Bronchial epithelial cell (primary cell): ENCODE data around the gene SAMD9. TPM values are rescaled to one million over a fixed set of nuclear protein-coding genes. Genes with fewer than 3 reads are reported as not detected.

Experiments
- DNase-seq: peaks from one replicate; pipeline ENCODE4 v3.0.0-alpha.2; 2010; ENCODE audit warnings: low read depth
- FAIRE-seq: peaks from 2 replicates; lab custom pipeline; 2011; peaks lifted over from hg19 to GRCh38; lab: Jason Lieb, UNC
- H3K27me3 ChIP-seq: 2 replicates; pipeline ENCODE4 v1.5.1; 2011; ENCODE audit warnings: low read length; ENCODE audit not compliant: control insufficient read depth, insufficient read depth
- H3K36me3 ChIP-seq: 2 replicates; pipeline ENCODE4 v1.5.1; 2011; ENCODE audit warnings: low read length; ENCODE audit not compliant: control insufficient read depth, insufficient read depth
- H3K4me3 ChIP-seq: 2 replicates; pipeline ENCODE4 v1.5.1; 2011; ENCODE audit warnings: mild to moderate bottlenecking, low read depth, low read length, control low read depth
- CTCF ChIP-seq: IDR thresholded peaks from 2 replicates; pipeline ENCODE4 v1.5.1; 2011; ENCODE audit warnings: mild to moderate bottlenecking, moderate library complexity, low read length, control low read depth, inconsistent platforms; ENCODE audit not compliant: insufficient read depth, severe bottlenecking
- total RNA-seq: library from RNA; depleted of rRNA; stranded (reverse); fragments of >200 nt; gene quantifications from 2 replicates; pipeline ENCODE4 v1.2.1, GENCODE V29; 2014

SAMD9 gene
- total RNA-seq, 1 donor from 2014 or later: 5.5 TPM

DNA sequence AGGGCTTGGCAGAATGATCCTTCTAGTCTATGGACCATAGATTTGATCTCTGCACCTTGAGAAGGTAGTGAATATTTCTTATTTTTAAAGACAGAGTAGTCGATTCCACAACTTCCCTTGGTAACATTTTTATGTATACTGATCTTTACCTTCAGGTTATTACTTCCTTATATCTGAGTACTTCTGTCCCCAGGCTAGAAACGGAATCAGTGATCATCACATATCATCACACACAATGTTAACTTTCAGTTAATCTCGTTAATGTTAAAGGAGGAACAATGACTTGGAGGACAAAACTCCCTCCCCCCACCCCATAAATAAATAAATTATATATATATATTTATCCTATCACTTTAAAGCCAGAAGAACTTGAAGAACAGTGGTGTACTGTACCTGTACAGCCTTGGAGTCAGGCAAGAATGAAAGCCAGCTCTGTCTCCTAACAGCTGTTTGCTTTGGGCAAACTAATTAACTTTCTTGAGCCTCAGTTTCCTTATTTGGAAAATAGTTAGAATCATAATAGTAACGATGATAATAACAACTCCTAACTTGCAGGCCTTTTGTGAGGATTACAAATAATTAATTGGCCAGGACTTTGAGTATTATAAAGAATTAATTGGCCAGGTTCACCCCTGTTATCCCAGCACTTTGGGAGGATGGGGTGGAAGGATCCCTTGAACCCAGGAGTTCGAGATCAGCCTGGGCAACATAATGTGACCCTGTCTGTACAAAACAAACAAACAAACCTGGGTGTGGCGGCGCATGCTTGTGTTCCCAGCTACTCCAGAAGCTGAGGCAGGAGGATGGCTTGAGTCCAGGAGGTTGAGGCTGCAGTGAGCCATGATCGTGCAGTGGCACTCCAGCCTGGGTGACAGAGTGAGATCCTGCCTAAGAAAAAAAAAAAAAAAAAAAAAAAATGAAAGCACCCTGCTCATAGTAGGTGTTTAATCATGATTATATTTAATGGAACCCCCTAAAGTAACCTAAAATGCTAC lies 63.5 kb downstream of the SAMD9 start:
- H3K27me3 ChIP-seq: no peaks in the 10 kb centered on the region
- no peak for DNase-seq
- no peaks in the 10 kb centered on the region for H3K36me3 ChIP-seq
- FAIRE-seq: no peak
- TF ChIP-seq CTCF: no peak
- H3K4me3 ChIP-seq: no peak overlapping the region

- no peak for TF ChIP-seq CTCF
- Histone ChIP-seq H3K27me3 (no peaks in the 10 kb centered on the region), H3K4me3 (no peak overlapping the region), H3K36me3 (no peaks in the 10 kb centered on the region)
- FAIRE-seq (no peak), DNase-seq (no peak)
These were observed 64.4 kb downstream of the SAMD9 start for GRCh38 chr7:93053209-93053948.

DNA sequence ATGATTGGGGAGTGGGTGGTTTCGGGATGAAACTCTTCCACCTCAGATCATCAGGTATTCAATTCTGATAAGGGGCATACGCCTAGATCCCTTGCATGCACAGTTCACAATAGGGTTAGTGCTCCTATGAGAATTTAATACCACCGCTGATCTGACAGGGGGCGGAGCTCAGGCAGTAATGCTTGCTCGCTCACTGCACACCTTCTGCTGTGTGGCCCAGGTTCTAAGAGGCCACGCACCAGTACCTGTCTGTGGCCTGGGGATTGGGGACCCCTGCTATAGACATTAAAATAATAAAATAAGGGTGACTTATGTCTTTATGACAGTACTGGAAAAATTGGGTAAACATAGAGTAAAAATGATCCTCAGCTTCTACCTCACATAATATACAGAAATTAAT lies 66.1 kb downstream of the SAMD9 start:
- Histone ChIP-seq H3K36me3 (no peaks in the 10 kb centered on the region), H3K27me3 (no peaks in the 10 kb centered on the region), H3K4me3 (no peak overlapping the region)
- TF ChIP-seq CTCF: no peak
- FAIRE-seq (no peak), DNase-seq (no peak)

Other genes starting within 250 kb of the SAMD9 start
- under 0.01 and 0.64 TPM in 2 replicates for gene SAMD9L, start 30.4 kb upstream of the SAMD9 start, total RNA-seq
- 0.13 TPM in 1 of 2 replicates, not detected in the other for gene HEPACAM2, start 108.5 kb upstream of the SAMD9 start, total RNA-seq
- gene VPS50, start 114.4 kb upstream of the SAMD9 start, total RNA-seq: 26.1 and 33.4 TPM in 2 replicates